ENCODE measurements around the gene ACSS2.

- TF ChIP-seq CTCF (conservative IDR thresholded peaks at IDR 0.05) (no peak), ZFX (IDR thresholded peaks at IDR 0.05) (no peak)
Measured at GRCh38 chr20:34859367-34859766, 17.0 kb upstream of the ACSS2 start.

Data from C4-2B (cell line).